ENCODE measurements around the gene FCGR3A. TPM values are rescaled to one million over a fixed set of nuclear protein-coding genes. Genes with fewer than 3 reads are reported as not detected.
"Not testable (repeated sequence)": the region's sequence is repeated elsewhere in the genome, so short reads cannot be mapped to it uniquely, and the experiment has no call there.

FCGR3A gene
- total and polyA plus RNA-seq, 2 of the 4 experiments (the other 2 are of a cell fraction) = not detected

DNA sequence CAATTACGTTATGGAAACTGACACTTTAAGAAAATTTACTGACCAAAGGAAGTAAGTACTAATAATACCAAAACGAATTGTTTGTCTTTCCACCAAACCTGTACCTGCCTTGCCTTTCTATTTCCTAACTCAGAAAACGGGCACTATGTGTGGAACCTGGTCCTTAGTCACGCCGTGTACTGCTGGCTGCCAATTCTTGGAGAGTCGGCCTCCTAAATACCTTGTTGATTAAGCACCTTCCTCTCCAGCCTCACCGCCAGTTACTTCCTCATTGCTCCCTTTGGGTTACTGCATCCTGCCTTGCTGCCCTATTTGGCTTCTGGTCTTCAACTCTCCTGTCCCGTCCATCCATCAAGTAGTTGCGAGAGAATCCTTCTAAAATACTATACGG, 9.1 kb downstream of the FCGR3A start:
- dilution Hi-C loops (cut with HindIII; ENCODE audit: low sequenced_read_pairs, unreplicated experiment); H2BK15ac ChIP-seq (ENCODE audit: low read depth, low read length); H2AK5ac ChIP-seq (ENCODE audit: low read depth, low read length); H3K27me3 ChIP-seq (ENCODE audit: control insufficient read depth, insufficient read depth, low read length); H3K27ac ChIP-seq (ENCODE audit: insufficient read depth, low read length); H4K8ac ChIP-seq (ENCODE audit: low read depth in 2 of 2, low read length in 2 of 2); H3K14ac ChIP-seq (replicated peaks; ENCODE audit: low read depth, low read length); H3K4me2 ChIP-seq (ENCODE audit: low read depth, low read length); H4K91ac ChIP-seq (ENCODE audit: insufficient read depth, low read depth, low read length); H3K9me3 ChIP-seq (ENCODE audit: control insufficient read depth, insufficient read depth, low read length); H4K20me1 ChIP-seq (ENCODE audit: insufficient read depth, low read length); H4K5ac ChIP-seq (ENCODE audit: low read depth, low read length); H3K36me3 ChIP-seq (ENCODE audit: control insufficient read depth, insufficient read depth, low read length); POLR2A ChIA-PET (ENCODE audit: unreplicated experiment); ATAC-seq (ENCODE audit: low read depth); H2AK9ac ChIP-seq (replicated peaks; ENCODE audit: low read depth, low read length, poor library complexity); H3K4me1 ChIP-seq (ENCODE audit: control insufficient read depth, insufficient read depth, low read length); H3K23ac ChIP-seq (ENCODE audit: low read depth, low read length); H2BK5ac ChIP-seq (ENCODE audit: low read depth, low read length, poor library complexity, severe bottlenecking); DNase-seq; H3K4ac ChIP-seq (ENCODE audit: low read depth, low read length); H2BK20ac ChIP-seq (ENCODE audit: low read depth, low read length); H3K79me1 ChIP-seq (ENCODE audit: low read depth in 1 of 2, low read length in 2 of 2); H2AFZ ChIP-seq (replicated peaks; ENCODE audit: low read length, poor library complexity); BruUV-seq (replicated peaks); H2BK120ac ChIP-seq (ENCODE audit: low read depth, low read length); H3K9ac ChIP-seq (ENCODE audit: low read depth, low read length); H3K4me3 ChIP-seq (ENCODE audit: insufficient read depth, low read depth, low read length); H3K9me1 ChIP-seq (ENCODE audit: insufficient read depth, low read length); CTCF ChIA-PET; H3K18ac ChIP-seq (ENCODE audit: low read depth, low read length); H3K56ac ChIP-seq (ENCODE audit: extremely low read depth, insufficient read depth, low read length): not testable (repeated sequence)
- intact Hi-C loops (cut with micrococcal nuclease) = loop anchor here (1.0 kb wide), 1 partner anchor 8 kb away; no protein-coding TSS in a partner anchor
- WGBS, 2 experiments (ENCODE audit: extremely low coverage in 2 of 2, insufficient read length in 1 of 2) = 89% methylated on average over 3 of the region's 10 CpGs; no CpG with 5 or more reads in 1 of the 2 experiments
- in situ Hi-C loops (cut with MboI; ENCODE audit: low sequenced_read_pairs) = loop anchor here (10.0 kb wide), 1 partner anchor 194 kb away; no protein-coding TSS in a partner anchor

All from IMR-90 (cell line).